Anterior cingulate cortex (tissue), 58 donors: ENCODE measurements around the gene TOP1.
A peak's percentile ranks its signal among the peaks of the same experiment; 100 is the strongest.
"Not testable (repeated sequence)": the region's sequence is repeated elsewhere in the genome, so short reads cannot be mapped to it uniquely, and the experiment has no call there.

Experiments used
- DNase-seq, 58 donors: peaks; one replicate each; lab custom pipeline; 2025; lab: John Stamatoyannopoulos, UW

TOP1 gene

DNA sequence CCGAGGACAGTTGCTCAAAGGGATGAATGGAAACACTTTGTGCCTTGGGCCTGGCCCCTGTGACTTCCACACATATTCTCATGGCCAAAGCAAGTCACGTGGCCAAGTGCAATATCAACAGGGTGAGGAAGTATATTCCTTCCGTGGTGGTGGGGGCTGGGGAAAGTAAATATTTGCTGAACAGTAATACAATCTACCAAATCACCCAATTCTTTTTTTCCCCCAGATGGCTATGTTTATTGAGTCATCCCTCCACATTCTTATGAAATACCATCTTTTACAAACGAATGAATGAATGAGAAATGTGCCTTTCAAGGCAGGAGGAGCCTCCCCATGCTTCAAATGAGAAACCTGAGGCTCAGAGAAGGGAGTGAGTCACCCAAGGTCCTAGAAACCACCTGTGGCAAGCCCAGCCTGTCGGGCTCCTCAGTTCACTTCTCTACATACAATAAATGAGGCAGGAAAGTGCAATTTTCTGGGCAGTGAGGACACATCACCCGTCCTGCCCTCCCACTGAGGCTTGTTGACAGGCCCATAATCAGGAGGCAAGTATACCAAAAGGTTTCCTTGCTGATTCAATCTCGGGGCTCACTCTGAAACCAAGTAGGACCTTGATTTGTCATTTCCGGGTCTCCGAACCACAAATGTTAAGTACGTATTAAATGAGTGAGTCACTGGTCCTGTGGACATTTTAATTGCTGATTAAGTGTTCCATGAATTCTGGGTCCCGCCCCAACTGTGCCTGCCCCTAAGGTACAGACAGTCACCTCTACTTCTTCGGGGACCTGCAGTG is 25.3 kb upstream of the TOP1 start:
- DNase-seq, result peak in 5 of 58 donors; percentile 2 to 28 (median 13)

DNA sequence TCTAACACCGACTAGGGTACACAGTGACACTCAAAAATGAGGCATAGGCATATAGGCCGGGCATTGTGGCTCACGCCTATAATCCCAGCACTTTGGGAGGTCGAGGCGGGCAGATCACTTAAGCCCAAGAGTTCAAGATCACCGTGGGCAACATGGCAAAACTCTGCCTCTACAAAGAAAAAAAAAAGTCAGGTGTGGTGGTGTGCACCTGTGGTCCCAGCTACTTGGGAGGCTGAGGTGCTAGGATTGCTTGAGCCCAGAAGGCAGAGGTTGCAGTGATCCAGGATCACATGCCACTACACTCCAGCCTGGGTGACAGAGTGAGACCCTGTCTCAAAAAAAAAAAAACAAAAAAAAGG is 24.7 kb upstream of the TOP1 start:
- DNase-seq, result not testable (repeated sequence)

DNA sequence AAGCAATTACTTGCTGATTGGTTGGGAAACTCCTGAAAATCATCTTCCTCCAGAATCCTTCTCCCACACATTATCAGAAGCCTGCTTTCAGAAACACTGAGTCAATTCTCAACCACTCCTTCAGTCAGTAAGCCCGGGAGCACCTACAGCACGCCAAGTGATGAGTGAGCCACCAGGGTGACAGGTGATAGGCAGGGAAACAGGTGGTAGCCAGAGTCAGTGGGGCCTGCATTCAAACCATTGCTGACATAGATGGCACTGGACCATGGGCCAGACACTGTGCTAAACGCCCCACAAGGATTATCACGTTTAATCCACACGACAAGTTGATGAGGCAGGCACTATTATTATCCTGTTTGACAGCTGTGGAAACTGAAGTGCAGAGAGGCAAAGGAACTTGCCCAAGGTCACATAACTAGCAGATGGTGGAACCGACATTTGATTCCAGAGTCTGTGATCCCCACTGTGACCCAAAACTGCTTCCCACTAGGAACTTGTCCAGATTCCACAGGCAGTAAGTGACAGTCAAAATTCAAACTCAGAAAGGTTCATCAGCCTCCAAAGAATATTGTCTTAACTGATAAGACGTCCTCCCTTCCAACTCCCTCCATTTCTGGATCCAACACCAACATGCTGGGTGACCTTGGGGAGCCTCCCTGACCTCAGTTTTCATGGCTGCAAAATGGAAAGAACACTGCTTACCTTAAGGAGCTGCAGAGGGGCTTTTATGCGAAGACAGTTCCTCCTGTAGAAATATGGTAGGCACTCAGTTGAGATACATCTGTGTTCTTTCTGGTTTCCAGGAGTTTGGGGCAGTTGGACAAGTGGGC is 23.9 kb upstream of the TOP1 start:
- DNase-seq, result peak in 1 of 58 donors; percentile 21

DNA sequence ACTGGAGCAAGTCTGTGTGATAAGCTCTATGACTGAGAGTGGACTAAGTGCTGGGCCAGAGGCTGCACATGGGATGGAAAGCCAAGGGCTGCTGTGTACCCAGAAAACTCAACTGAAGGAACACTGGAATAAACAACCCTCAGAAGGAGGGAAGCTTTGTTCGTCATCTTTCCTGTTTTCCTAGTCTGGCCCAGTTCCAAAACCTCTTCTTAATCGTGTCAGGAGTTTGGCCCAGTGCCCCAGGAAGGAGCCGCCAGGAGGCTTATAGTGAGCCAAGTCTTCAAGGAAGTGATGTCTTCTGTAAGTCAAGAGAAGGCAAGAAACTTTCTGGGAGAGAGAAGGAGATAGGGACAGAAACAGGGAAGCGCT is 23.3 kb upstream of the TOP1 start:
- peak in 6 of 58 donors; percentile 4 to 15 (median 7) for DNase-seq

DNA sequence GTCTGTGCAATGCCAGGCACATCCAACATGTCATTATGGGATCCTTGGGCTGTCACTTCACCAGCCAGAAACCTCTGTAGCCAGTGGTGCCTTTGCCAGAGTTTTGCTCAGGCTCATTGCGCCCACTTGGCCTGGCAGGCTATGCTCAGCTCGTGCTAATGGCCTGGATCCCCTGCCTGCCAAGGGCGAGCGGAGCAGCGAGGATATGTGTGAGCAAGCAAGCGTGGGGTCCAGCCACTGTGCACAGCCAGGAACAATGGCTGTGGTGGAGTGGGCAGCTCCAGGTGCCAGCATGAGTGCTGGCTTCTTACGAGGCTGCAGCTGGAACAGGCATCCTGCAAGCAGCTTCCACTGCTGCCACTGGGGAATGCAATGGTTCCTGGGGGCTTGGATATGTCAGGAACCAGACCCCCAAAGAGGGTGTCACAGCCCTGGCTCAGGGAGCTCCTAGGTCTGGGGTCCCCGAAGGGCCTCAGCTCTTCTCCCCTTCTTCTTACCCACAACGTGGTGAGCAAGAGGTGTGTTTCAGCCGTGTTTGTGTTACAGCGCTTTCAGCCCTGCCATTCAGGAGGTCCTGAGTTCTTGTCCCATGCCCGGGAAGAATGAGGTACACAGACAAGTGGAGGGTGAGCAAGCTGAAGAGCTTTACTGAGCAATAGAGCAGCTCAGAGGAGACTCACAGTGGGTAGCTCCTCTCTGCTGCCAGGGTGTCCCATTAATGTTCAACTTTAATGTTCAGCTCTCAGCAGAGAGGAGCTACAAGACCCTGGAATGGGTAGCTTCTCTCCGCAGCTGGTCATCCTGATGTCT is 22.3 kb upstream of the TOP1 start:
- no peak for DNase-seq

DNA sequence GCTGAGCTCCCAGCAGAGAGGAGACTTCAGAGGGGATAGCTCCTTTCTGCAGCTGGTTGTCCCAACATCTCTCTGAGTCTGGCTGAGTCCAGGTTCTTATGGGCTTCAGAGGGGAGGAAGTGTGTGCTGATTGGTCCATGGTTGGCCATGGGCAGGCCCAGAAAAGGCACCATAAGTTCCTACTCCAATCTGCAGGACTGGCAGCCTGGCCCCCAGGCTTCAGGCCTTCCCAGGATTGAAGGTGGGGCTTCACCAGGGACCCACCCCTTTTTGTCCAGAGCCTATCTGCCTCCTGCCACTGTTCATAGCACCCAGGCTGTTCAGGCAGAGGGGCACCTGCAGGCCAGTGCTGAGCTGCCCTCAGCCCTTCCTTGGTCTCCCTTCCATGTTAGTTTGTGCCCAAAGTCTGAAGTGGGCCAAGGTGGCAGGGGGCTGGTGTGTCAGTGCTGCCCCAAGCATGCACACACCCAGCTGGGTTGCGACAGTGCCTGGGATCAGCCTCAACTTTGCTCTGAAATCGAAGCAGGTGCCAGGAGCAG is 21.6 kb upstream of the TOP1 start:
- DNase-seq, result no peak

DNA sequence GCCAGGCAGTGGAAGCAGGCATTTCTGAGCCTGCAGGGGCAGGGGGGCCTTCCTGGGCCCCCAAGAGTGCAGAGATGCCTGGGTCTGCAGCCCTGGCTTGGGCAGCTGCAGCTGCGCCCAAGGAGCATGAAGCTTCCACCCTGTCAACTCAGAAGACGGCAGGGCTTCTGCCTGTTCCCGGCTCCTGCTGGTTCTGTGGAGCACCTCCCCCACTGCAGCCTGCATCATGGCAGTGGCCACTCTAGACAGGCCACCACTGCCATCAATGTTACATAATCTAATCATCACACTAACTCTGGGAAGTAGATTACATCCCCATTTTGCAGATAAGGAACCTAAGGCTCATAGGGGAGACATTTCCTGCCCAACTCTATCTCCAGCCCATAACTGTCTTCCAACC is 21.1 kb upstream of the TOP1 start:
- no peak for DNase-seq

DNA sequence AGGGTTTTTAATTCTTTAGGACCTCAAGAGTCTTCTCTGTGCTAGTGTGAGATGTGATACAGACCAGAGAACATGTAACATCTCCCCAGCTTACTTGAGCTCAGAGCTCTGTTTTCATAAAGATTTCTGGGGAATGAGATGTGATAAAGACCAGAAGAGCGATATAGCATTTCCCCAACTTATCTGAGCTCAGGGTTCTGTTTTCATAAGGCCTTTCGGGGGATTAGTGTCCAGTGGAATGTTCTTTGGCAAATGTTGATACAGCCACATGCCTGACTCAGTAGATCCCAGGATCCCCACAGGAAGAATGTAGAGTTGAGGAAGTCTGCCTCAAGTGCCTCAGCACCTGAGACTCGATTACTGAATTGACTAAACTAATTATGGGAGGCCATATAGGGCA is 18.7 kb upstream of the TOP1 start:
- no peak for DNase-seq

DNA sequence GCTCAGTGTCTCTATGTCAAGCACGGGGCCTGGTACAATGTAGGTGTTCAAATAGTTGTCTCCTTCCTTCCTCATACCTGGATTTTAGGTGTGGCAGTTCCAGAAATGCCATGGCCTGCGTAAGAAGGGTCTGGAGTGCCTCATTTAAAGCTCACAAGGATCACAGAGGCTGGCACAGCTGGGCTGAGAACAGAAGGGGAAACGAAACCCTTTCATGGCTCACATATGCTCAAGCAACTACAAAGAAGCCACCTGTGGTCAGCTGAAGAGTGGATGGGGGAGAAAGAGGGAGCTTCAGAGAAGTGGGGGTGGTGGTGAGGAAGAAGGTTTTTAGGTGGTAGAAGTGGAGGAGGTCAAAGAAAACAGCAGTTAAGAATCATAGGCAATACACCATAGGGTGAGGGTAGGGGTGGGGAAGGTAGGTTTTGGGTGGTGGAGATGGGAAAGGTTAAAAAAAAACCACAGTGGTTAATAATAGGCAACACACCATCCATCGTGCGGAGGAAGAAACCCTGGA is 17.0 kb upstream of the TOP1 start:
- peak in 1 of 58 donors; percentile 5 for DNase-seq

DNA sequence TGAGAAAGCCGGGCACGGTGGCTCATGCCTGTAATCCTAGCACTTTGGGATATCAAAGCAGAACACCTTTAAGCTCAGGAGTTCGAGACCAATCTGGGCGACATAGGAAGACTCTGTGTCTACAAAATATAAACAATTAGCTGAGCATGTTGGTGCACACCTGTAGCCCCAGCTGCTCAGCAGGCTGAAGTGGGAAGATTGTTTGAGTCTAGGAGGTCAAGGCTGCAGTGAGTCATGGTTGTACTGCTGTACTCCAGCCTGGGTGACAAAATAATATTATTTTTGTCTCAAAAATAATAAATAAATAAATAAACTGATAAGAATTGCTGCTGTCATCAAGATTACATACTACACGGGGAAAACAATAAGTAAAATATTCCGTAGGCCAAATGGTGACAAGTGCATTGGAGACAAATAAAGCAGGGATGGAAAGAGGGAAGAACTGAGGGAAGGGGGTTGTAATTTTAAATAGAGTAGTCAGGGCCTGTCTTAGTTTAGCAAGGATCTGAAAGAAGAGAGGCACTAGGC is 14.0 kb upstream of the TOP1 start:
- no peak for DNase-seq

DNA sequence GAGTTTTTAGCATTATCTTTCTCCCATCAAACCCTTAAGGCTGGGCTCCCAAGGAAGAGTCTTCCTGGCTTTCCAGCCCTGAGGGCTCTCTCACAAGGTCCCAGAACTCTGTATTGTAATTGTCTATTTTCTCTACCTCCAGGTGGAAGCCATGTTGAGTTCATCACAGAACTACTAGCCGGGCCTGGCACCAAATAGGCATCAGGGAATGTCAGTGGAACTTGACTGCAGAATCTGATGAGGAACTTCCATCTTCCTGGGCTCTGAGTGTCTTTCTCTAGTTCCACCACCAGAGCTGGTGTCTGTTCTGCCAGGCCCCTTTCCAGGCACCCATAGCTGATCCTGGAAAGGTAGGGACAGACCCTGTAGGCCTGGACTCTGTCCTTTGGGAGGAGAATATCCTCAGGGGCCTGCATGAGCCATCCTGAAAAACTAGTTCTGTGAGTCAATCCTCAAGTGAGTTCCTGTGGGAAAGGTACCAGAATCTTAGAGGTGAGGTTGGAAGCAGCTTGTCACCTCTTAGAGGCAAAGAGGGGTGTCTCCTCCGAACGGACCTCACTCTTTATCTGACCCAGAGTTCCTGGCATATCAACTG is 11.1 kb upstream of the TOP1 start:
- no peak for DNase-seq

DNA sequence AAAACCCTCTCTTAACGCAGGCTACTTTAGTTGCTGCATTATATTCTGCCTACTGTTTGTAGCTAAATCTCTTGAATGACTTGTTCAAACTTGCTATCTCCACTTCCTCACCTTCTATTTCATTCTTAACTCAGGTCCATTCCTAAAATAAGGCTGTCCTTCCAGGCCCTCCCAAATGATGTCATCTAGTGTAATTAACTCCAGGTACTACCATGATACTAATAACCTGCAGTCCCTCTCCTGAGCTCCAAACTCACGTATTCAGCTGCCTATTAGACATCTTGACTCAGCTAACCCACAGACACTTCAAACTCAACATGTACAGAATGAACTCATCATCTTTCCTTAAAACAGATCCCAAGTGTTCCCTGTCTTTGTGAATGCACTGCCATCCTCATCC is 10.5 kb upstream of the TOP1 start:
- no peak for DNase-seq

DNA sequence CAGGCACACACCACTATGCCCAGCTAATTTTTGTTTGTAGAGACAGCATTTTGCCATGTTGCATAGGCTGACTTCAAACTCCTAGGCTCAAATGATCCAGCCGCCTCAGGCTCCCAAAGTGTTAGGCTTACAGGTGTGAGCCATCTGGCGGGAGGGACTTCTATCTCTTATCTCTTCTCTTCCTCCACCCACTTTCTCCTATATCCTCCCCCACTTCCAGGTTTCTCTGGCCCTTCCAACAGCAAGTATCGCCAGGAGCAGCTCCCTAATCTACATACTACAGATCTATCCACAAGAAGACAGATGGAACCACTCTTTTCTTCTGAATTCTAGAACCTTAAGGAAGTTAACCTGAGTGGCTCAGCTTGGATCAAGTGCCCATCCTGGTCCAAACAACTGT is 5.1 kb upstream of the TOP1 start:
- DNase-seq, result no peak

DNA sequence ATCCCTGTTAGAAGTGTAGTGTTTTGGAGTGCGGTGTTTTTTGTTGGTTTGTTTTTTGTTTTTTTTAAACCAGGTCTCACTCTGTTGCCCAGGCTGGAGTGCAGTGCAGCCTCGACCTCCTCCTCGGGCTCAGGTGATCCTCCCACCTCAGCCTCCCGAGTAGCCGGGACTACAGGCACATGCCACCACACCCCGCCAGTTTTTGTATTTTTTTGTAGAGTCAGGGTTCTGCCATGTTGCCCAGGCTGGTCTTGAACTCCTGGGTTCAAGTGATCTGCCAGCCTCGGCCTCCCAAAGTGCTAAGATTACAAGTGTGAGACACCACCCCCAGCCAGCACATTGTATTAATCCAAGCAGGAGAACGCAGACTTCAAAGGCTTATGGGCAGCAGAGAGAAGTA is 1.3 kb upstream of the TOP1 start:
- DNase-seq, result no peak

DNA sequence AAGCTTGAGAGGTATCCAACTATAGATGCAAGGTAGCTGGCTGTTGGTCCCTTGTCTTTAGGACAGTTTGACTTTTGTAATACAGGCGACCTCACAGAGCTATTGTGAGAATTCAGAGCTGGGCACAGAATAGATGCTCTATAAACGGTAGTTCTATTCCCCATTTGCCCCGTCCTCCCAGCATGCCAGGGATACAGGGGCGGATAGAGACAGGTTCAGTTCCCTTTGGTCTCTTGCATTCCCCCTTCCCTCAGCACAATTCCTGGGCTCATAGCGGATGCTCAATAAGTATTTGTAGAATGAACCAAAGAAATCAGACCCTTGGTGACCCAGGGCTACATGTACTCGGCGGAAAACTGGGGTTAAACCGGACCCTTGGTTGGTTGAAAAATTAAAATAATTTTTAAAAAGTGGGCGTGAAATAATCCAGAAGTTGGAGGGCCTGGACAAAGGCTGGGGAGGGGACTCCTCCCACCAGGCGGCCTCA is 707 bp upstream of the TOP1 start:
- no peak for DNase-seq

DNA sequence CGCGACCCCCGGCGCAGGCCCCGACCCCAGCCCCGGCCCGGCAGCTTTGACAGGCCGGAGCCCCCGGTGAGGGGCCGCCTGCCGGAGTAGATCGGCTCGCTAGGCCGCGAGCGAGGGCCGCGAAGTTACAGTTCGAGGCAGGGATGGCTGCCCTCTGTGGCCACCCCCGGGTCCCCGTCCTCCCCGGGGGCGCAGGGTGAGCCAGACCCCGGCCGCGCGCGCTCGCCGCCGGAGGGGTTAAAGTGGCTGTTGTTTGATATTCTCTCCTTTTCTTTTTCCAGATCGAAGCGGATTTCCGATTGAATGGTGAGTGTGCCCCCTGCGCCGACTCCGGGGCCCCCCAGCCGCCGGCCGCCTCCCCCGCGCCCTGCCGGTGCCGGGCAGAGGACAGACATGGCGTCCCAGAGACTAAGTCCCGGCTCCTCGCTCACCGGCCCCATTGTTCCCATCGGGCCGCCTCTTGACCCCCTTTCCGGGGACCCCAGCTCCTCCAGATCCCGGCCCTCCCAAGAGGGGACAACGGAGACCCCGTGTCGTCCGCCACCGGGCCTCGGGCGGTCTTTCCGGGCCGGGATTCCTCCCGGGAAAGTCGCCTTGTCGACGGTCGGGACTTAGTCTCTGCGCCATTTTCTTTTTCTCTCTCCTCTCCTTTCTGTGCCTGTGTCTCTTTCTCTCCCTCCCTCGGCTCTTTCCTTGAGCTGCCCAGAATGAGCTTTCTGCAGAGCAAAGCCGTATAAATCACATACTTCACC is 704 bp downstream of the TOP1 start:
- peak in 27 of 58 donors; percentile 3 to 64 (median 41) for DNase-seq

DNA sequence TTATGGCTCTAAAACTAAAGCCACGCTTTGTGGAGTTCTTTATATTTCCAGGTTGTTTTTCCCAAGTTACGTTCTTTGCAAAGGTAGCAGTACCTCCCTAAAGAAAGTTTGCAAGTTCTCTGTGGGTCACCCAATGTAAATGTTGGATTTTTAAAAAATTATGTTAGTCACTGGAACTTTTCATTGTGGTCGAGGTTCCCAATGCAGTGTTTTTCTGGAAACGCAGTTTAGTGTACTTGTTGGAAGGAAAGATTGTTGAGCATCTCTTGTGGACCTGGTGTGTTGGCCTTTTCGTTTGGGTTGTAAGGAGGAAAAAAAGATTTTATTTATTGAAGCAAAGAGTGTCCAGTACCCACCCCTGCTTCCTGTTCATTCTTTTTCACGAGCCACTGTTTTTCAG is 1.4 kb downstream of the TOP1 start:
- DNase-seq, result no peak

DNA sequence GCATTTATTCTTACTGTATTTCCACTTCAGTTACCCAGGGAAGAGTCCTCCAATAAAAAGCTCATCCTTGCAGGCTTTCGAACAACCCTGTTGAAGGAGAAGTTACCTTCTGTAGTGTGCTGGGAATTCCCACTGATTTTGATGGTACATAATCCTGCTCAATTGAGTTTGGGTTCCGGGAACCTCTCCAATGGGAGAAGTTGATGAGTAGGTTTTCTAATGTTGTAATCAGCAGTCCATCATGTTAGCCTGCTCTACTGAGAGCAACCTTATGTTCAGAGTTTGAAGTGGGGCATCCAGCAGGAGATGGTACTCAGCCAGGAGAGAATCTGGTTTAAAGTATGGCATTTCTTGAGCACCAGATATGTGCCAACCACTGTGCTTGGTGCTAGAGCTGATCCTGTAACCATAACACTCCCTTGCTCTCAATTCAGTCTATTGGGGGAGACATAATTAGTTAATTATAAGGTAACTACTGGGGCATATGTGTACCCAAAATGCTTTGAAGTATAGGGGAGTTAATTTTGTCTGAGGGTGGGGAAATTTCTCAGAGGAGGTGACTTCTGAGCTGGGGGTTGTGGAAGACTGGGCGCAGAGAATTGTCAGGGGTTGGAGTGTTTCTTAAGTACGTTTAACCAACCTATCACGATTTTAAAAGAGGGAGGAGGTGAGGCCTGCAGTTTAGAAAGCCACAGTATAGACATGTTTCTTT is 2.1 kb downstream of the TOP1 start:
- no peak for DNase-seq
